ENCODE data around the gene CCS. TPM values are rescaled to one million over a fixed set of nuclear protein-coding genes. Genes with fewer than 3 reads are reported as not detected.
A peak's percentile ranks its signal among the peaks of the same experiment; 100 is the strongest.

The CCS gene
- total RNA-seq, 1 donor from 2014 or later, result 23.5 TPM

DNA sequence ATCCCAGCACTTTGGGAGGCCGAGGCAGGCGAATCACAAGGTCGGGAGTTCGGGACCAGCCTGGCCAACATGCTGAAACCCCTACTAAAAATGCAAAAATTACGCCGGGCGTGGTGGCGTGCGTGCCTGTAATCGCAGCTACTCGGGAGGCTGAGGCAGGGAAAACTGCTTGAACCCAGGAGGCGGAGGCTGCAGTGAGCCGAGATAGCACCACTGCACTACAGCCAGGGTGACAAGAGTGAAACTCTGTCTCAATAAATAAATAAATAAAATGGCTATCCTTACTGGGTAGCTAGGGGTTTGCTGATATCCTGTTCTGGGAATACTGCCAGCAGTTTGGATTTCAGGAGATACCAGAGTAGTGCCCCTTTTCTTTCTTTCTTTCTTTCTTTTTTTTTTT, 21.1 kb downstream of the CCS start:
- no peak for DNase-seq (ENCODE audit: missing footprints)
- no peak for ATAC-seq
- intact Hi-C loops (cut with DNase I), result no loop called here

DNA sequence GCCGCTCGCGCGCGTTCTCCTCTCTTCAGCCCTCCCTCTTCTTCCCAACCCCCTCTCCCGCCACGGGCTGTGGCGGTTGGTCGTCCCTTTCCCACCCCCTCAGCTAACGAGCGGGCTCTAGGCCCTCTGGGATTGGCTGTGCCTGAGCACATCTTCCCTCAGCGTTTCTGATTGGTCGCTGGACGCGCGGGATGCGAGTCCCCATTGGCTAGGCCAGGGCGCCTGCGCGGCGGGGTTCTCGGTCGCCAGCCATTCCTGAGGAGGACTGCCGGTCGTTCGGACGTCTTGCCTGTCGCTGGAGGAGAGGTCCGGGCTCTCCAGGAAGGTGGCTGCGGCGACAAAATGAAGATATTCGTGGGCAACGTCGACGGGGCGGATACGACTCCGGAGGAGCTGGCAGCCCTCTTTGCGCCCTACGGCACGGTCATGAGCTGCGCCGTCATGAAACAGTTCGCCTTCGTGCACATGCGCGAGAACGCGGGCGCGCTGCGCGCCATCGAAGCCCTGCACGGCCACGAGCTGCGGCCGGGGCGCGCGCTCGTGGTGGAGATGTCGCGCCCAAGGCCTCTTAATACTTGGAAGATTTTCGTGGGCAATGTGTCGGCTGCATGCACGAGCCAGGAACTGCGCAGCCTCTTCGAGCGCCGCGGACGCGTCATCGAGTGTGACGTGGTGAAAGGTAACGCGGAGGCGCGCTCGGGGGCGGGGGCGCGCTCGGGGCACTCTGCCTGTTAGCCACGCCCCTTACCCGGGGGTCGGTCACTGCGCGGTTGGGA, 23.6 kb downstream of the CCS start, which contains the start of gene RBM14:
Gene RBM14 (plus strand): TSS at position 252 of the 776 bp plus-strand sequence. CDS start 91 bp downstream, at position 343.
- ATAC-seq (peak; percentile 97), DNase-seq (ENCODE audit: missing footprints) (peak; percentile 99)
- intact Hi-C loops (cut with DNase I), result loop anchor here (1.0 to 2.0 kb wide), 3 partner anchors 22 to 62 kb away; partner anchors contain the start of genes CCDC87, CCS and RBM4

DNA sequence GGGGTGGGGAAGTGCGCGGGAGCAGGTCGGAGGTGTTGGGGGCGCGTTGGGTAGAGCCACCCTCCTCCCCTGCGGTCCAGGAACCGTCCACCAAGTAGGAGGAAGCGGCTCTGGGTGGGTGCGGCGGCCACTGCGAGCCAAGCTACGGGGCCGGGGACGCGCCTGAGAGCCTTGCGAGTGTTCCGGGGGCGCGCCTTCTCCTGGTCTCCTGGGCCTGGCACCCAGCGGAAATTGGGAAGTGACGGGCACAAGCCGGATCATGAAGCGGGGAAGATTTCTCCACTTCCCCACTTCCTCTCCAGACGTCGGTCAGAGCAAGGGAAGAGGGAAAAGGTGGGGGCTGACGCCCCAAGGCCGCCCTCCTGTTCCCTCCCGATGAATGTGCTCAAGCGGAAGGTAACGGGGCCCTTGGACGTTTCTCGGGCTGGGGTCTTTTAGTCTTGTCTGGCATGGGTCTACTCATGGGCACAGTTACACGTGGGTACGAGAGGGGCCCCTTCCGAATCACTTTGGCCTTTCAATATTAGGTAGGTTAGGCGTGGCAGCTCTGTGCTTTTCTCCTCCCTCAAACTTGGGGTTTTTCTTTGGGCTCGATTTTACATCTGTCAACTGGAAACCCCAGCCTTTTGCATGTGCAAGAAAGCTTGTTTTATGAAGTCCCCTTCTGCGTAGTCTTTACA, 24.3 kb downstream of the CCS start:
- ATAC-seq, result peak; percentile 37
- DNase-seq (ENCODE audit: missing footprints), result peak; percentile 92
- intact Hi-C loops (cut with DNase I), result loop anchor here (2.0 kb wide), 2 partner anchors 24 to 62 kb away; partner anchors contain the start of genes CCDC87 and CCS

DNA sequence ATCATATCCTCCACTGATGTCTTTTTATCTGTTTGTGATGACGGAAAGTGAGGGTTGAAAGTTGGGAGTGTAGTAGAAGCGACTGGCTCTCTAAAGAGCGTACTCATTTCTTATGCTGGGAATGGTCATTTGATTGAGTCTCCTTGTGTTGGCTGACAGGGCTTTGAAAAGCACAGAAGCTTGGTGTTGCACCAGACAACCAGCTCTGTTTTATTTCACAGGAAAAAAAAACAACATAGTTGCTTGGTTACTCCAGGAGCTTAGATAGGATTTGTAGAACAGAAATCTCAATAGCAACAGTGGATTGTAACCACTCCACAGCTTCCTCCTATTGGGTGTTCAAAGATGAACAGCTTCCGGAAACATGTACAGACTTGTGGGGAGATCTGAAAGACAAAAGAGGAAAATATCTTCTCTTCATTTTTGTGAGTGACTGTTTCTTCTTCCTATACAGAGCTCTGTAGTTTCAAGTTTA, 26.1 kb downstream of the CCS start:
- intact Hi-C loops (cut with DNase I), result no loop called here
- DNase-seq (ENCODE audit: missing footprints) (no peak), ATAC-seq (peak; percentile 6)

DNA sequence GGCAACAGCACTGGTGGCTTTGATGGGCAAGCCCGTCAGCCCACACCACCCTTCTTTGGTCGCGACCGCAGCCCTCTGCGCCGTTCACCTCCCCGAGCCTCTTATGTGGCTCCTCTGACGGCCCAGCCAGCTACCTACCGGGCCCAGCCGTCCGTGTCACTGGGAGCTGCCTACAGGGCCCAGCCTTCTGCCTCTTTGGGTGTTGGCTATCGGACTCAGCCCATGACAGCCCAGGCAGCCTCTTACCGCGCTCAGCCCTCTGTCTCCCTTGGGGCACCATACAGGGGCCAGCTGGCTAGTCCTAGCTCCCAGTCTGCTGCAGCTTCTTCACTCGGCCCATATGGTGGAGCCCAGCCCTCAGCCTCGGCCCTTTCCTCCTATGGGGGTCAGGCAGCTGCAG, 31.5 kb downstream of the CCS start:
- intact Hi-C loops (cut with DNase I), result no loop called here
- DNase-seq (ENCODE audit: missing footprints) (no peak), ATAC-seq (peak; percentile 24)

DNA sequence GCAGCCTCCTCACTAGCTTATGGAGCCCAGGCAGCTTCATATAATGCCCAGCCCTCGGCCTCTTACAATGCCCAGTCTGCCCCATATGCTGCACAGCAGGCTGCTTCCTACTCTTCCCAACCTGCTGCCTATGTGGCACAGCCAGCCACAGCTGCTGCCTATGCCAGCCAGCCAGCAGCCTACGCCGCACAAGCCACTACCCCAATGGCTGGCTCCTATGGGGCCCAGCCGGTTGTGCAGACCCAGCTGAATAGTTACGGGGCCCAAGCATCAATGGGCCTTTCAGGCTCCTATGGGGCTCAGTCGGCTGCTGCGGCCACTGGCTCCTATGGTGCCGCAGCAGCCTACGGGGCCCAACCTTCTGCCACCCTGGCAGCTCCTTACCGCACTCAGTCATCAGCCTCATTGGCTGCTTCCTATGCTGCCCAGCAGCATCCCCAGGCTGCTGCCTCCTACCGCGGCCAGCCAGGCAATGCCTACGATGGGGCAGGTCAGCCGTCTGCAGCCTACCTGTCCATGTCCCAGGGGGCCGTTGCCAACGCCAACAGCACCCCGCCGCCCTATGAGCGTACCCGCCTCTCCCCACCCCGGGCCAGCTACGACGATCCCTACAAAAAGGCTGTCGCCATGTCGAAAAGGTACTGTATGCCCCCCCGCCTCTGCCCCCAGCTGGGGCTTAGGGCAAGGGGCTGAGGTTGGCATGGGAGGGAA, 32.2 kb downstream of the CCS start:
- no peak for ATAC-seq

DNA sequence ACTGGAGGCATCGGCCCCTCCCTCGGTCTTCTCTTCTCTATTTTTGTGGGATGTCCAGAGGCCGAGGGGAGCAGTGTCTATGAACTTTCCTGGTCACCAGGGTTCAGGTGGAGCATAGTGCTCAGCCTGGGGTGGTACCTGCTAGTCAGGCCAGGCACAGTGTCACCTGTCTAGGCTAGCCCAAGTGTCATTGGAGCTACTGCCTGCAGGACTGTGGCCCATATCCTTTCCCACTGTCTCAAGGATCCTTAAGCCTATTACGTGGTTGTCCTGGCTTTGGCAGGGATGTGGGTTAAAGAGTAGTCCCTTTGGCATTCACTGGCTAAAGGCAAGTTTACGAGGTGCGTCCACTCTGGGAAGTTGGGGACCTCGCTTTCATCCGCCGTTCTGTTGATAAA, 32.8 kb downstream of the CCS start:
- intact Hi-C loops (cut with DNase I), result no loop called here
- DNase-seq (ENCODE audit: missing footprints), result no peak
- no peak for ATAC-seq

More for the DNA sequence above, 32.2 kb downstream of the CCS start:
- no peak for DNase-seq (ENCODE audit: missing footprints)
- intact Hi-C loops (cut with DNase I), result no loop called here

DNA sequence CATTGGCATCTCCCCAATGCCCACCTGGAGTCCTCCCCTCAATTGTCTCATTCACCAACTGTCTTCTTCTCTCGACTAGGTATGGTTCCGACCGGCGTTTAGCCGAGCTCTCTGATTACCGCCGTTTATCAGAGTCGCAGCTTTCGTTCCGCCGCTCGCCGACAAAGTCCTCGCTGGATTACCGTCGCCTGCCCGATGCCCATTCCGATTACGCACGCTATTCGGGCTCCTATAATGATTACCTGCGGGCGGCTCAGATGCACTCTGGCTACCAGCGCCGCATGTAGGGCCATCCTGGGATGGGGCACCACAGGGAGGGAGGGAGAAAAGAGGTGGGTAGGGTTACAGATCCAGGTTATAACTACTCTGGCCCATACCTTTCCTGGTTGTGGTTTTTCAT, 33.4 kb downstream of the CCS start:
- no peak for DNase-seq (ENCODE audit: missing footprints)
- ATAC-seq, result no peak
- intact Hi-C loops (cut with DNase I), result no loop called here

DNA sequence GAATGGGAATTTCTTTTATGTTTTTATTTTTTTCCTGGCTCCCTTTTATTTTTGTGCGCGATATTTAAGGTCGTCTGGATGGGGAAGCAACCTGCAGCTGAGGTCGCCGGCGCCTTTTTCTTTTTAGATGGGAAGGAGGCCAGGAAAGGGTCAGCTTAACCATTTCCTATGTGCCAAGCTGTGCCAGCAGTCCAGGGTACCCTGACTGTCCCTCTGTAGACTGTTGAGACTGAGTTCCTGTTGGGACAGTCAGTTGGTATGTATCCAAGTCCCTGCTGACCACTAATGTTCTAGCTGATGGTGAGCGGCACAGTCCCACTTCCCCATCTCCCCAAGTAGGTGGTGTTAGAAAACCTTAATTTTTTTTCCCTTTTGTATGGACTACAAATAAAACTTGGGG, 33.9 kb downstream of the CCS start:
- DNase-seq (ENCODE audit: missing footprints) (no peak), ATAC-seq (peak; percentile 33)
- intact Hi-C loops (cut with DNase I), result no loop called here

DNA sequence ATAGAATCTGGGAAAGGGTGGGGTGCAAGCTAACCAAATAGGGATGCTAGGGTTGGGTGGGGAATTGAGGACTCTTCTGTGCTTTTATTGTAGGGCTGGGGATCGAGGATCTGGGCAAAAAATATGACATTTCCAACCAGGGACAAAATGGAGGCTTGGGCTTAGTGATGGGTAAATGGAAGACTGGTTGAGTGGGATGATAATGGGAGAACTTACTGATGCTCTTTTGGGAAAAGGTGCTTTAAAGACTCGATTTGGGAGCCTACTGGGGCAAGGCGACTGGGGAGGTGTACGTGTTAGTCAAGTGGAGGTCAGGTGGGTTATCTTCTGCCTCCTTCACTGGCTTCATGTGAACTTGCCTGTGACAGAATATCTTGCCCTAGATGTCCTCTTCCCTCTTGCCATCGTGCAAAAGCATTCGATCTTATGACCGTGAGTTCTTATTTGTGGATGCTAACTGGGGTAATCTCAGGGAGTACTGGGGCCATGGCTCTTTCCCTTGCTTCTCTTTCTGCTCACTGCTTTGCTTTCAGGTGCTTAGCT, 35.1 kb downstream of the CCS start:
- DNase-seq (ENCODE audit: missing footprints) (no peak), ATAC-seq (no peak)
- intact Hi-C loops (cut with DNase I), result no loop called here

DNA sequence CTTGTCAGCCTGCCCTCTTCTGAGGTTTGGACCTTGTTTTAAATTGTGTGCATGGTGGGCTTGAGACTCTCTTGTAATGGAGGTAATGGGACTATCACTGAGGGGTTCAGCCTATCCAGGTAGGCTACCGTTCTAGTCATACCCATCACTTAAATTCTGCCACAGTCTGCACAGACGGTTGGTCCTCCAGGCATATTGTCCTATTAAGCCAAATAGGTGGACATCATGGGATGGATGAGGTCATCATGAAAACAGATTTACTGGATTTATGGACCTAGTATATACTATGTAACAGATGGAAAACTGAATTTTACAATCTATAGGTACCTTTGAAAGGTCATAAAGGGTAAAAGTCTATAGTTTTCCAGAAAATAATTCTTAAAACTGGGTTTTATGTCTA, 36.4 kb downstream of the CCS start:
- ATAC-seq (no peak), DNase-seq (ENCODE audit: missing footprints) (no peak)
- intact Hi-C loops (cut with DNase I), result no loop called here

DNA sequence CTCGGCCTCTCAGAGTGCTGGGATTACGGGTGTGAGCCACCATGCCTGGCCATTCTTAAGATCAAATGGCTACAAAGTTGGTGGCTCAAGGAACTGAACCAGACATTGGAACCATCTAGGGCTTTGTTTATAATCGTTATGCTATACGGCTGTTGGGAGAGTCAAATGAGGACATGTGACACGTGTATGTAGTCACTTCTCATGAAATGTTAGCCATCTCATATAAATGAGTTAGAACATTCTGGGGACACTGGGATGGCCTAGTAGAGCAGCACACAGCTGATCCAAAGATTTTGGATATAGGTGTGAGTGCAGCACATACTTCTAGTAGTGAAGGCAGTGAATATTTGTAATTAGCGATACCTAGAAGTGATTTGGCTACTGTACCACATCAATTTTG, 38.9 kb downstream of the CCS start:
- intact Hi-C loops (cut with DNase I), result no loop called here
- ATAC-seq, result no peak
- DNase-seq (ENCODE audit: missing footprints), result no peak

DNA sequence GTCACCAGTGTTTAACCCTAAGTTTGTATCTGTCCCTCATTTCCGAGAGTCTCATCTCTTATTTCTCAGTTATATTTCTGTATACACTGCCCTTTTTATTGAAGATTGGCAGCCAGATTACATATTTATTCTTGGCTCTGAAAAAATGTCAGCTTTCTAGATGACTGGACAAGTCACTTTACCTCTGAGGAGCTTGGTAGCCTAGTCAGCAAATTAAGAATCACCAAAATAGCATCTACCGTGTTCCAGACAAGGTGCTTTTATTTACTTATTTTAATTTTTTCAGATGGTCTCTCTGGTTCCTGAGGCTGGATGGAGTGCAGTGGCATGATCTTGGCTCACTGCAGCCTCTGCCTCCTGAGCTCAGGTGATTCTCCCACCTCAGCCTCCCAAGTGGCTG, 40.0 kb downstream of the CCS start:
- intact Hi-C loops (cut with DNase I), result no loop called here
- no peak for ATAC-seq
- DNase-seq (ENCODE audit: missing footprints), result no peak

DNA sequence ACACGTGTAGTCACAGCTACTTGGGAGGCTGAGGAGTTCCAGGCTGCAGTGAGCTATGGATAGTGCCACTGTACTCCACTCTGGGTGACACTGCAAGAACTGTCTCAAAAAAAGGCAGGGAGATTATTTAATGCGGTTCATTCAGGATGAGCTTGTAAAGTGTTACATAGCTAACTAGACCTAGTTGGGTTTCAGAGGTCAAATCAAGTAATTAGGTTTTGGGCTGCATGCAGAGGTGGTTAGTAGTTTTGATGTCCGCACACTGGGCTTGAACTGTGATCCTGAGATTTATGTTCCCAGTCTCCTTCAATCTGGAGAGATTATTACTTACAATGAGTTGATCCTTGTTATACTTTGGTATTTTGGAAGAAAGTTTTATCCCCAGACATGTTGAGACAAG, 43.4 kb downstream of the CCS start:
- intact Hi-C loops (cut with DNase I), result no loop called here

DNA sequence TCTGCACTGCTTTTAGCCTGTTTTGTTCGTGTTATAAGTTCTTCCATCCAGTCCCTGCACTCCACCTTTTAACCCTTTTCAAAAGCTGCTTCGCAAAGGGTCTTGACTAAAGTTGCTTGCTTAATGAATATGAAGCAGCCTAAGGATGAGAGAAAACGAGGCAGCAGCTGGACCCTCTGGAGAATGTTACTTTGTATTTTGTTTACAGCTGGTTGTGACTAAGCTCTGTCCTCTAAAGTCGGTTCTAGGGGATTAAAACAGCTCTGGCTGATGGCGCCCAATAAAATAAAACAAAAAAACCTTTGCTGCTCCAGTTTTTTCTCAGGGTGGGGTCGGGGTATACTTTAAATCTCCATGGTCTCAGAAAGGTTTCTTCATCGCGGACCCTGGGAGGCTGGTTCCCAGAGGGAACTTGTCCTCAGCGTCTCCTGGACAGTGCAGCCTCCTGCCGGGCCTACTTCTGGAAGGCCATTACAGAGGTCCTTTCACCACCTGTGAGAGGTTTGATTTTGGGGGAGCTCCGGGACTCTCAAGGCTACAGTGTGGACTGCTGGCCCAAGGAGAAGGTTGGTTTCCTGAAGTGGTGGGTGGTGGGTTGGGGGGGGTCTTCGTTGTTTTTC, 44.7 kb downstream of the CCS start:
- ATAC-seq (peak; percentile 1), DNase-seq (ENCODE audit: missing footprints) (no peak)
- intact Hi-C loops (cut with DNase I), result loop anchor here (1.0 to 2.0 kb wide), 2 partner anchors 21 to 39 kb away; partner anchors contain the start of genes RBM14 and RBM4B

More for the DNA sequence above, 43.4 kb downstream of the CCS start:
- no peak for DNase-seq (ENCODE audit: missing footprints)
- no peak for ATAC-seq

DNA sequence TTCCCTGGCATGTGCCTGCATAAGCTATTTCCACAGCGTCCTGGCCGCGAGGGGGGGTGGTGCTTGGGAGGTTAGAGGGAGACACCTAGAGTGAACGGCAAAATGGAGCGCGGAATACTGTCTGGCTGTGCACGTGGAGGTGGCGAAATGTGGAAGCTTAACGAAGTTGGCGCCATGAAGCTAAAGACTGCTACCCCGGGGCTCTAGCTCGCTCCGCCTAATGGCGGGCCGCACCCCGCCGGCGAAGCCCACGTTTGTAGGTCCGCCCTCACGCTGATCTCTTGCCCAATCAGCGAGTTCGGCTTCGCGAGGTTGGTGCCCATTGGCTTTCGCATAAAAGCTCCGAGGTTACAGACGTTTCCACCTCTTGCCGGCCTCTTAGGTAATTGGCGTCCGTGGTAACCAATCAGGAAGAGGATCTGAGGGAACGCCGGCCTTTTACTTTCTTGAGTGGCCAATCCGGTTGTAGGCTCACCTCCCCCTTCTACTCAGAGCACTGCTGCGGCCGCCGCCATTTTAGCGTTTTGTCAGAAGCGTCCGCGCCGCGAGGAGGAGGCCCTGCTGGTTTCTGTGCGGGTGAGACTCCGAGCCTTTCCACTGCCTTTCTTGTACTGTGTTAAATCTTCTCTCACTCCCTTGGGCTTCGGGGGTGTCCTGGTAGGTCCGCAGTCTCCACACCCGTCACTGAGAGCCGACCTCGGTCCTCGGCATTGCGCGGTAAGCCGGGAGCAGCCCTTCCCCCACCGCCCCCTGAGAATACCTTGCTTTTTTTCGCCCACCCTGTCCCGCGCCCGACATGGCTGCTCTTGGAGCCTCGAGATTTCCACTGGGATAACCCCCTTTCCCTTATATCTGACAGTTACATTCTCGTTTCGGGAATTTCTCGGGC, 45.4 kb downstream of the CCS start, which contains the start of gene RBM4:
Gene RBM4 (plus strand): TSS at position 527 of the 889 bp plus-strand sequence. CDS start 1,009 bp downstream, outside the sequence.
- ATAC-seq, result peak; percentile 96
- intact Hi-C loops (cut with DNase I), result loop anchor here (1.0 to 2.0 kb wide), 2 partner anchors 22 to 38 kb away; partner anchors contain the start of genes RBM14 and RBM4B

DNA sequence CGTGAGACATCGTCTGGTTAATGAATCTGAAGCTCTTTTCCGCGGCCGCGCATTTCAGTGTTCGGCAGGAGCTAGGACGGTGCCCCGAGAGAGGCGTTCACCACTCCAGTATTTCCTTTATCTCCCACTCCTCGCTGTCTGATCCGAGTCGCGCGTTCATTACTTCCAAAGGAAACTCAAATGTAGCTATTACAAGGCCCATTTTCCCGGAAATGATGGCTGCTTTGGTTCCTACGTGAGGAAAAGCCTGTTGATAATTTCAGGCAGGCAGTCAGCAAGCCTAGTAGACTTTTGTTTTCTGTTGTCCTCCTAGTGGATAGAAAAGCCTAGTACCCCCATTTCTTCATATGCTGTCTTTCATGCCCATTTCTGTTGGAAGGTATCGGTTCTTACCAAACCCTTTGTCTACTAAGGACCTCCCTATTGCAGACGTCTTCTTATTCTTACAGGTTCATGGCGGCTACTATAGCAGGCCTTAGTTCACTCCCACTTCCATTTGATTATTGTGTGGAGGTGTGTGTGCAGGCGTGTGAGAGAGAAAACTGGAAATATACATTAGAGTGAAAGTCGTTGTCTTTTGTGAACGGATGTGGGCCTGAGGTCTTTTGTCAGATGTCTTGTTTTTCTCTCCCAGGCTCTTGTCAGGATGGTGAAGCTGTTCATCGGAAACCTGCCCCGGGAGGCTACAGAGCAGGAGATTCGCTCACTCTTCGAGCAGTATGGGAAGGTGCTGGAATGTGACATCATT, 46.3 kb downstream of the CCS start:
- intact Hi-C loops (cut with DNase I), result loop anchor here (2.0 kb wide), 1 partner anchor 38 kb away; the partner anchor contains the start of gene RBM4B
- DNase-seq (ENCODE audit: missing footprints) (no peak), ATAC-seq (no peak)

More for the DNA sequence above, 45.4 kb downstream of the CCS start, which contains the start of gene RBM4:
- DNase-seq (ENCODE audit: missing footprints), result peak; percentile 96
